HG03575 (cell line): Measurements from ENCODE around the gene C1orf35.

Experiments used
- ATAC-seq: cut with Tn5 transposase; IDR thresholded peaks from one replicate; pipeline ENCODE4 v1.9.1; 2021; ENCODE audit not compliant: unreplicated experiment, insufficient number of reproducible peaks, low FRiP score; ENCODE audit errors: extremely low read depth

Gene C1orf35

GRCh38 chr1:228084325-228084724 is 18.8 kb downstream of the C1orf35 start:
- no peak for ATAC-seq

GRCh38 chr1:228083871-228084278 is 19.2 kb downstream of the C1orf35 start:
- ATAC-seq: no peak

GRCh38 chr1:228082918-228083870 is 19.9 kb downstream of the C1orf35 start:
- no peak for ATAC-seq

GRCh38 chr1:228082214-228082917 is 20.8 kb downstream of the C1orf35 start, which contains the start of gene ARF1:
TSS of gene ARF1 (plus strand) at chr1:228082708. CDS start at chr1:228097115, 14,407 bp downstream.
- no peak for ATAC-seq

GRCh38 chr1:228081578-228082213 is 21.4 kb downstream of the C1orf35 start:
- no peak for ATAC-seq

GRCh38 chr1:228081144-228081543 is 22.0 kb downstream of the C1orf35 start:
- no peak for ATAC-seq

- ATAC-seq: no peak
These were observed 23.4 kb downstream of the C1orf35 start for GRCh38 chr1:228079601-228080263.

- ATAC-seq: no peak
These were observed 24.1 kb downstream of the C1orf35 start for GRCh38 chr1:228079013-228079412.

- ATAC-seq: no peak
These were observed 25.4 kb downstream of the C1orf35 start for GRCh38 chr1:228077565-228078330.

GRCh38 chr1:228076796-228077430 is 26.2 kb downstream of the C1orf35 start:
- no peak for ATAC-seq

GRCh38 chr1:228075801-228076271 is 27.3 kb downstream of the C1orf35 start:
- ATAC-seq: no peak

- ATAC-seq: no peak
These were observed 28.0 kb downstream of the C1orf35 start for GRCh38 chr1:228074954-228075730.

GRCh38 chr1:228073857-228074545 is 29.1 kb downstream of the C1orf35 start:
- ATAC-seq: no peak

- no peak for ATAC-seq
These were observed 29.9 kb downstream of the C1orf35 start for GRCh38 chr1:228073061-228073856.

- no peak for ATAC-seq
These were observed 30.5 kb downstream of the C1orf35 start for GRCh38 chr1:228072658-228073043.
